Lower leg skin (tissue), 3 donors: ENCODE data around the gene RPS10.

ENCODE experiments used
- CTCF ChIP-seq, 3 donors: fragments of 450-650 bp; IDR thresholded peaks; one replicate each; pipeline ENCODE4 v1.5.1; 2016; ENCODE audit warnings: antibody characterized with exemption in 3 of 3, mild to moderate bottlenecking in 3 of 3, moderate library complexity in 2 of 3
- POLR2A ChIP-seq, 2 donors: fragments of 450-650 bp; IDR thresholded peaks; one replicate each; pipeline ENCODE4 v1.6.1; 2016 to 2017; ENCODE audit warnings: antibody characterized with exemption in 2 of 2, mild to moderate bottlenecking in 1 of 2, moderate library complexity in 1 of 2

GRCh38 chr6:34374069-34374468 is 51.8 kb downstream of the RPS10 start:
- no peak for TF ChIP-seq CTCF (IDR thresholded peaks at IDR 0.05)
- TF ChIP-seq POLR2A (IDR thresholded peaks at IDR 0.05), result no peak
